ENCODE data around the gene KDM8.
A peak's percentile ranks its signal among the peaks of the same experiment; 100 is the strongest.

KDM8 gene

DNA sequence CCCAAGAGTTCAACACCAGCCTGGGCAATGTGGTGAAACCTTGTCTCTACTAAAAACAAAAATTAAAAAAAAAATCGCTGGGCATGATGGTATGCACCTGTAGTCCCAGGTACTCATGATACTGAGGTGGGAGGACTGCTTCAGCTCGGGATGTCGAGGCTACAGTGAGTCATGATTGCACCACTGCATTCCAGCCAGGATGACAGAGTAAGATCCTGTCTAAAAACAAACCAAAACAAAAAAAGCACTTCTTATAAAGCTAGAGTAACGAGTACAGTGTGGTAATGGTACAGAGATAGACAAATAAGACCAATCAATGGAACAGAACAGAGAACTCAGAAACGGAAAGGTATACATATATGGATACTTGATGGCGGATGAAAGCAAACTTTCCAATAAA, 60.8 kb downstream of the KDM8 start:
- FAIRE-seq = no peak
- no peak for DNase-seq (ENCODE audit: insufficient read length, low spot score)

DNA sequence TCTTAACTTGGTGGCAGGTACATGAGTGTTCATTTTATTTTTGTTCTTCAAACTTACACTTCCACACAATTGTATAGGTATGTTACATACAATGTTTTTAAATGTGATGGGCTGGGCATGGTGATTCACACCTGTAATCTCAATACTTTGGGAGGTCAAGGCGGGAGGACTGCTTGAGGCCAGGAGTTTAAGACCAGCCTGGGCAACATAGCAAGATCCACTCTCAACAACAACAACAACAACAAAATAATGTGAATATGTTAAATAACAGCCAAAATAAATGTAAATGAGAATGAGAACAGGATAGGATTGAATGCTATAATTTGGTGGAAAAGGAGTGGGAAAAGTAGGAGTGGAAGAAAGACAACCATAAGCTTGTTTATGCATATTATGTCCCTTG, 62.7 kb downstream of the KDM8 start:
- DNase-seq (ENCODE audit: insufficient read length, low spot score) (no peak), FAIRE-seq (no peak)

DNA sequence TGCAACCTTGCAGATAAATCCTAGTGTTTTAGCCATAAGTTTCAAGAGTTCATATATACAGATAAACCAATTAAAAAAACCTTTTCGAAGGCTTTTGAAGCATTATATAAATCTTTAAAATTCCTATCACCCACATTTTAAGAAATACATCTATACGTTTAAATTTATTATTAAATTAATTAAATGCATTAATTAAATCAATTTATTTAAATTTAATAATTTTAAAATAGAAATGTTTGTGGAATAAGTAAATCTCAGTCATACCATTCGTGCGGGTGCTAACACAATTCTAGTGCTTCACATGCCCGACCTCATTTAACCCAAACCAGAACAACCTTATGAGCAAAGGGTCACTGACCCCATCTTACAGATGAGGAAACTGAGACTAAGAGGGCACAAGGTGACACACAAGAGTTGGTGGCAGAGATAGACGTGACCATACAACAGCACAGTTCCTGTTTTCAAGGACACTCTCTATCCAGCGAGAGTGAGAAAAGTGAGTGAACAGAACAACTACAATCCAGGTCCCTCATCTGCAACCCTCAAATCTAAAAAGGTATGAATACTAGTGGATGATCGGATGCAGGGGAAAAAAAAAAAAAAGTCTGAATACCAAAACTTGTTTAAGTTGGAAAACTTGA, 63.8 kb downstream of the KDM8 start:
- FAIRE-seq (no peak), DNase-seq (ENCODE audit: insufficient read length, low spot score) (no peak)

DNA sequence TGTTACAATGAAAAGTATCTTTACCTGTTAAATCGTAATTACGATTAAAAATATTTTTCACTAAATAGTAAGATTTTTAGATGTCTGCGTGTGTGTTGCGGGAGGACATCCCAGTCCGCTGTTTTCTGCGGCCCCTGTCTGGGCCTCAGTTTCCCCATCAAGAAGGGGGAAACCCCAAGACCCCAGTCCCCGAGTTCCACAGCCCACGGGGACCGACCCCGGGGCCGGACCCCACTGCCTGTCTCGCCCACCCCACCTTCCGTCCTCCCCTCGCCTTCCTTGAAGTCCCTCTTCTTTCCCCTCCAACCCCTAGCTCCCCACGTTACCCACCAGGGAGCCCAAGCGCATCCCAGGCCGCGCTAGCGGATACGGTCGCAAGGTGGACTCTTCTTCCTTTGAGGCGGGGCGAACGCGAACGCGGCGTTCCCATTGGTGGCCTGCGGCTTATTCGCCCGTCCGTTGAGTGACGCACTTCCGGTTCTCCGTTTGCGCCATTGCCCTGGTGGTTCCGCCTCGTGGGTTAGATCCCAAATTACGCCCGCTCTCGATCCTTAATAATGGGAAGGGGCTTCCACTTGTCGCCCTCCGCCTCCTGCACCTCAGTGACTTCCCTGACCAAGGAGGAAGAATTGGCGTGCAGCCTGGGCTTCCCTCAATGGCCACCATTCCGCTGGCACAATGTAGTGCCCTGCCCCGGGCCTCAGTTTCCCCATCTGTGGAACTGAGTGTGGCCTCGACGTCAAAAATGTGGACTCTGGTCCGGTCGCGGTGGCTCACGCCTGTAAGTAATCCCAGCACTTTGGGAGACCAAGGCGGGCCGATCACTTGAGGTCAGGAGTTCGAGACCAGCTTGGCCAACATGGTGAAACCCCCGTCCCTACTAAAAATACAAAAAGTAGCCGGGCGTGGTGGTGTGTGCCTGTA, 65.3 kb downstream of the KDM8 start, which contains the start of gene NSMCE1:
Gene NSMCE1, minus strand, starts transcription at position 397 of the 924 bp plus-strand sequence. CDS start 11,202 bp downstream, outside the sequence.
- FAIRE-seq = peak; percentile 98
- peak; percentile 74 for DNase-seq (ENCODE audit: insufficient read length, low spot score)

DNA sequence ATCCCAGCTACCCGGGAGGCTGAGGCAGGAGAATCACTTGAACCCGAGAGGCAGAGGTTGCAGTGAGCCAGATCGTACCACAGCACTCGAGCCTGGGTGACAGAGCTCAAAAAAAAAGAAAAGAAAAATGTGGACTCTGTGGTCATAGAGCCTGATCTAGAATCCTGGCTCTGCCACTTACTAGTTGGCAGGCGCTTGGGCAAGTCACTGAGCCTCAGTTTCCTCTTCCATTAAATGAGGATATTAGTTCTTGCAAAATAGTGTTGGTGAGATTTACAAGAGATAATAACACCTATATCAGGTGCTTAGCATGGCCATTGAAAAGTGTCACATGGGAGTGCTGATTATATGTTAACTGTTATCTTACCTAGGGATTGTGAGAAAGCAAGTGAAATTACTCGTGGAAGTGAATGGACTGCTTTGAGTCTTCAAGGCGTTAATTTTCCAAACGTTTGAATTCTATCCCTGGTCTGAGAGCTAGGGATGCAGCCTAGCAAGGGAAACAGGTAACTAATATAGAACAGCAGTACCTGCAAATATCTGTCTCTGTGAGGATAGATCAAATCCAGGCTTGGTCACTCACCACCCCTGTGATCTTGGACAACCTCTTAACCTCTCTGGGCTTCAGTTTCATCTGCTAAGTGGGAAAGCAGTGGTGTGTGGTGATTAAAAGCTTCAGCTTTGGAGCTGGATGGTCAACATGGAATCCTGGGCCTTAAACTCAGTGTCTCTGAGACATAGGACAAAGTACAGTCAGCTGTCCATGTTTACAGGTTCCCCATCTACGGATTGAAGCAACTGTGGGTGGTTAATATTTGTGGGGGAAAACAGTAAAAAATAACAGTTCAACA, 66.2 kb downstream of the KDM8 start:
- FAIRE-seq (no peak), DNase-seq (ENCODE audit: insufficient read length, low spot score) (no peak)

DNA sequence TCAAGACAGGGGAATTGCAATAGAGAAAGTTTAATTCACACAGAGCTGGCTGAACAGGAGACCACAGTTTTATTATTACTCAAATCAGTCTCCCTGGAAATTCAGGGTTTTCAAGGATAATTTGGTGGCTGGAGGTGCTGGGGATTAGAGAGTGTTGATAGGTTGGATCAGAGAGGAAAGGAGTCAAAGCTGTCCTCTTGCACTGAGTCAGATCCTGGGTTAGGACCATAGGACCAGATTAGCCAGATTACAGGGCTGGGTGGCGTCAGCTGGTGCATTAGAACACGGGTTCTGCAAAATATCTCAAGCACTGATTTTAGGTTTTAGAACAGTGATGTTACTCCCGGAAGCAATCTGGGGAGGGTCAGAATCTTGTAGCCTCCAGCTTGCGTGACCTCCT, 67.0 kb downstream of the KDM8 start:
- DNase-seq (ENCODE audit: insufficient read length, low spot score) = no peak
- FAIRE-seq = no peak
